HEK293 (cell line): ENCODE data around the gene SPATA31E1.

Experiments used
- CTCF ChIA-PET: fragments of 350-600 bp; formaldehyde crosslinking; extraction: SDS; loops from one replicate; lab custom pipeline; 2021; ENCODE audit warnings: antibody characterized with exemption; lab: Yijun Ruan, JAX
- POLR2A ChIA-PET: fragments of 300-600 bp; formaldehyde crosslinking; extraction: SDS; loops from one replicate; lab custom pipeline; 2020; ENCODE audit warnings: antibody characterized with exemption, inconsistent platforms; lab: Yijun Ruan, JAX
- H3K27ac ChIP-seq: fragments of 200-500 bp; sonication (Bioruptor generic); 2 replicates; pipeline ENCODE4 v1.5.1; 2014; ENCODE audit warnings: low read depth, low read length, control low read depth, inconsistent platforms; ENCODE audit errors: extremely low read depth
- H3K36me3 ChIP-seq, 2 experiments: fragments of 200-500 bp in 1 of 2; sonication (Bioruptor generic) in 1 of 2; 1 replicate in 1 of 2; 2 replicates in 1 of 2; pipeline ENCODE4 v1.5.1; 2014 to 2017; ENCODE audit warnings: inconsistent platforms in 2 of 2, low read length in 2 of 2; ENCODE audit not compliant: control insufficient read depth in 2 of 2, insufficient read depth in 1 of 2
- H3K4me1 ChIP-seq: fragments of 200-500 bp; sonication (Bioruptor generic); 2 replicates; pipeline ENCODE4 v1.5.1; 2014; ENCODE audit warnings: mild to moderate bottlenecking, low read length, inconsistent platforms; ENCODE audit not compliant: control insufficient read depth, insufficient read depth
- H3K4me3 ChIP-seq: 2 replicates; pipeline ENCODE4 v1.5.1; 2011; ENCODE audit warnings: low read depth, mild to moderate bottlenecking, control low read depth, low read length, moderate library complexity
- H3K9me3 ChIP-seq: fragments of 200-500 bp; sonication (Bioruptor generic); 2 replicates; pipeline ENCODE4 v1.5.1; 2014; ENCODE audit warnings: low read depth, low read length, inconsistent platforms; ENCODE audit not compliant: control insufficient read depth, insufficient read depth
- GLI2 ChIP-seq: fragments of 450-650 bp; formaldehyde crosslinking; IDR thresholded peaks from 2 replicates; pipeline ENCODE4; 2017; ENCODE audit warnings: missing biosample characterization, missing genetic modification characterization, low read depth, borderline replicate concordance
- GLI4 ChIP-seq: fragments of 450-650 bp; formaldehyde crosslinking; IDR thresholded peaks from 2 replicates; pipeline ENCODE4 v1.5.1; 2016; ENCODE audit warnings: missing biosample characterization, missing genetic modification characterization
- GLIS2 ChIP-seq: fragments of 450-650 bp; formaldehyde crosslinking; IDR thresholded peaks from 2 replicates; pipeline ENCODE4 v1.5.1; 2016; ENCODE audit warnings: missing biosample characterization, missing genetic modification characterization
- OSR2 ChIP-seq: fragments of 450-650 bp; formaldehyde crosslinking; IDR thresholded peaks from 2 replicates; pipeline ENCODE4 v1.5.1; 2016; ENCODE audit warnings: missing biosample characterization, missing genetic modification characterization
- SP2 ChIP-seq: fragments of 450-650 bp; formaldehyde crosslinking; IDR thresholded peaks from 2 replicates; pipeline ENCODE4 v1.5.1; 2016; ENCODE audit warnings: missing biosample characterization, missing genetic modification characterization
- YY1 ChIP-seq: fragments of 450-650 bp; formaldehyde crosslinking; IDR thresholded peaks from 2 replicates; pipeline ENCODE4 v1.5.1; 2018; ENCODE audit warnings: missing biosample characterization, missing genetic modification characterization
- YY2 ChIP-seq: fragments of 450-650 bp; formaldehyde crosslinking; IDR thresholded peaks from 2 replicates; pipeline ENCODE4 v1.5.1; 2016; ENCODE audit warnings: missing biosample characterization, missing genetic modification characterization
- ZBTB21 ChIP-seq: fragments of 450-650 bp; formaldehyde crosslinking; IDR thresholded peaks from 2 replicates; pipeline ENCODE4 v1.5.1; 2017; ENCODE audit warnings: missing biosample characterization, missing genetic modification characterization
- ZFP3 ChIP-seq: fragments of 450-650 bp; formaldehyde crosslinking; IDR thresholded peaks from 2 replicates; pipeline ENCODE4 v1.5.1; 2016; ENCODE audit warnings: low read depth, missing biosample characterization, missing genetic modification characterization
- ZNF16 ChIP-seq: fragments of 450-650 bp; formaldehyde crosslinking; IDR thresholded peaks from 2 replicates; pipeline ENCODE4 v1.5.1; 2016; ENCODE audit warnings: low read depth, missing biosample characterization, missing genetic modification characterization
- ZNF2 ChIP-seq: fragments of 450-650 bp; formaldehyde crosslinking; IDR thresholded peaks from 2 replicates; pipeline ENCODE4 v1.5.1; 2016; ENCODE audit warnings: missing biosample characterization, missing genetic modification characterization
- ZNF214 ChIP-seq: fragments of 450-650 bp; formaldehyde crosslinking; IDR thresholded peaks from 2 replicates; pipeline ENCODE4 v1.5.1; 2017; ENCODE audit warnings: missing biosample characterization, mild to moderate bottlenecking, missing genetic modification characterization, borderline replicate concordance
- ZNF248 ChIP-seq: fragments of 450-650 bp; formaldehyde crosslinking; IDR thresholded peaks from 2 replicates; pipeline ENCODE4 v1.5.1; 2017; ENCODE audit warnings: missing biosample characterization, missing genetic modification characterization
- ZNF292 ChIP-seq: fragments of 450-650 bp; formaldehyde crosslinking; IDR thresholded peaks from 2 replicates; pipeline ENCODE4 v1.5.1; 2016; ENCODE audit warnings: low read depth, missing biosample characterization, missing genetic modification characterization, borderline replicate concordance
- ZNF501 ChIP-seq: fragments of 450-650 bp; formaldehyde crosslinking; IDR thresholded peaks from 2 replicates; pipeline ENCODE4 v1.5.1; 2016; ENCODE audit warnings: missing biosample characterization, missing genetic modification characterization
- ZNF510 ChIP-seq: fragments of 450-650 bp; formaldehyde crosslinking; IDR thresholded peaks from 2 replicates; pipeline ENCODE4 v1.5.1; 2018; ENCODE audit warnings: mild to moderate bottlenecking, missing genetic modification characterization, missing biosample characterization; ENCODE audit not compliant: insufficient replicate concordance
- ZNF514 ChIP-seq: fragments of 450-650 bp; formaldehyde crosslinking; IDR thresholded peaks from 2 replicates; pipeline ENCODE4 v1.5.1; 2016; ENCODE audit warnings: missing biosample characterization, missing genetic modification characterization
- ZNF670 ChIP-seq: fragments of 450-650 bp; formaldehyde crosslinking; IDR thresholded peaks from 2 replicates; pipeline ENCODE4 v1.5.1; 2016; ENCODE audit warnings: missing biosample characterization, missing genetic modification characterization, low read depth
- ZNF747 ChIP-seq: fragments of 450-650 bp; formaldehyde crosslinking; IDR thresholded peaks from 2 replicates; pipeline ENCODE4 v1.5.1; 2016; ENCODE audit warnings: missing biosample characterization, missing genetic modification characterization
- ZSCAN16 ChIP-seq: fragments of 450-650 bp; formaldehyde crosslinking; IDR thresholded peaks from 2 replicates; pipeline ENCODE4 v1.5.1; 2016; ENCODE audit warnings: missing biosample characterization, missing genetic modification characterization
- TF ChIP-seq, protein P1 (sequence below): fragments of 450-650 bp; formaldehyde crosslinking; IDR thresholded peaks from 2 replicates; pipeline ENCODE4 v1.5.1; 2017; ENCODE audit warnings: missing biosample characterization, missing genetic modification characterization
- TF ChIP-seq, protein P2 (sequence below): fragments of 450-650 bp; formaldehyde crosslinking; IDR thresholded peaks from 2 replicates; pipeline ENCODE4 v1.5.1; 2016; ENCODE audit warnings: missing biosample characterization, missing genetic modification characterization
- TF ChIP-seq, protein P3 (sequence below): fragments of 450-650 bp; formaldehyde crosslinking; IDR thresholded peaks from 2 replicates; pipeline ENCODE4 v1.5.1; 2017; ENCODE audit warnings: missing biosample characterization, mild to moderate bottlenecking, missing genetic modification characterization, moderate library complexity
- TF ChIP-seq, protein P4 (sequence below): fragments of 450-650 bp; formaldehyde crosslinking; IDR thresholded peaks from 2 replicates; pipeline ENCODE4 v1.5.1; 2016; ENCODE audit warnings: missing biosample characterization, missing genetic modification characterization
- TF ChIP-seq, protein P5 (sequence below): fragments of 450-650 bp; formaldehyde crosslinking; IDR thresholded peaks from 2 replicates; pipeline ENCODE4 v1.5.1; 2016; ENCODE audit warnings: missing biosample characterization, missing genetic modification characterization
- TF ChIP-seq, protein P6 (sequence below): fragments of 450-650 bp; formaldehyde crosslinking; IDR thresholded peaks from 2 replicates; pipeline ENCODE4; 2016; ENCODE audit warnings: missing biosample characterization, missing genetic modification characterization

SPATA31E1 gene

DNA sequence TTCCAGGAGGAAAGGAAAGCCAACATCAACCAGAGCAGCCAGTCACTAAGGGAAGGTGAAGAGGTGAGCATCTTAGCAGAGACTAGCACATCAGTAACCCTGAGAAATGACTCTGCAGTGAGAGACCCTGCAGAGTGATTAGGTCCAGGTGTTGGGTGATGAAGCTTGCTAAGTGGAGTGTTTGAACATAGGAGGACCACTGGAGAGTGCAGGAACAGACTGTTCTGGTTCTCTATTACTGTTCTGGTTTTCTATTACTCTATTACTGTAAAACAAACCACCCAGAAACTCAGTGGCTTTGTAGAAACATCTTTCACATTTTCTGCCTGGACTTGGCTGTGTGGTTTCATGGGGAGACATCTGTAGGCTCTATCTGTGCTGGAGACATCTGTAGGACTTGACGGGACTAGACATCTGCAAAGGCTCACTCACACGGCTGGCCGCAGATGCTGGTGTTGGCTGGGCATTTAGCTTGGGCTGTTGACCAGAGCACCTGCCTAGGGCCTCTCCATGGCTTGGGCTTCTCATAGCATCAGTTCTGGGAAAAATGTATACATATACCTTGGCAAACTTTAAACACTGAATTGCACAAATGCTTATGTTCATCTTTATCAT, 33.4 kb upstream of the SPATA31E1 start:
- H3K36me3 ChIP-seq, result no peaks in the 10 kb centered on the region
- no peaks in the 10 kb centered on the region for H3K4me1 ChIP-seq
- H3K9me3 ChIP-seq, result no peaks in the 10 kb centered on the region
- ChIA-PET POLR2A (no interaction called here), CTCF (no interaction called here)
- H3K4me3 ChIP-seq, result no peak overlapping the region
- H3K27ac ChIP-seq, result no peak overlapping the region
- TF ChIP-seq, protein P1, sequence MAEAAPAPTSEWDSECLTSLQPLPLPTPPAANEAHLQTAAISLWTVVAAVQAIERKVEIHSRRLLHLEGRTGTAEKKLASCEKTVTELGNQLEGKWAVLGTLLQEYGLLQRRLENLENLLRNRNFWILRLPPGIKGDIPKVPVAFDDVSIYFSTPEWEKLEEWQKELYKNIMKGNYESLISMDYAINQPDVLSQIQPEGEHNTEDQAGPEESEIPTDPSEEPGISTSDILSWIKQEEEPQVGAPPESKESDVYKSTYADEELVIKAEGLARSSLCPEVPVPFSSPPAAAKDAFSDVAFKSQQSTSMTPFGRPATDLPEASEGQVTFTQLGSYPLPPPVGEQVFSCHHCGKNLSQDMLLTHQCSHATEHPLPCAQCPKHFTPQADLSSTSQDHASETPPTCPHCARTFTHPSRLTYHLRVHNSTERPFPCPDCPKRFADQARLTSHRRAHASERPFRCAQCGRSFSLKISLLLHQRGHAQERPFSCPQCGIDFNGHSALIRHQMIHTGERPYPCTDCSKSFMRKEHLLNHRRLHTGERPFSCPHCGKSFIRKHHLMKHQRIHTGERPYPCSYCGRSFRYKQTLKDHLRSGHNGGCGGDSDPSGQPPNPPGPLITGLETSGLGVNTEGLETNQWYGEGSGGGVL (tag by site-specific recombination), result no peak
- no peak for TF ChIP-seq ZNF214 (tag by site-specific recombination)
- TF ChIP-seq ZSCAN16 (tag by site-specific recombination), result no peak
- no peak for TF ChIP-seq ZNF514
- TF ChIP-seq GLI2 (tag by site-specific recombination), result no peak
- TF ChIP-seq, protein P2, sequence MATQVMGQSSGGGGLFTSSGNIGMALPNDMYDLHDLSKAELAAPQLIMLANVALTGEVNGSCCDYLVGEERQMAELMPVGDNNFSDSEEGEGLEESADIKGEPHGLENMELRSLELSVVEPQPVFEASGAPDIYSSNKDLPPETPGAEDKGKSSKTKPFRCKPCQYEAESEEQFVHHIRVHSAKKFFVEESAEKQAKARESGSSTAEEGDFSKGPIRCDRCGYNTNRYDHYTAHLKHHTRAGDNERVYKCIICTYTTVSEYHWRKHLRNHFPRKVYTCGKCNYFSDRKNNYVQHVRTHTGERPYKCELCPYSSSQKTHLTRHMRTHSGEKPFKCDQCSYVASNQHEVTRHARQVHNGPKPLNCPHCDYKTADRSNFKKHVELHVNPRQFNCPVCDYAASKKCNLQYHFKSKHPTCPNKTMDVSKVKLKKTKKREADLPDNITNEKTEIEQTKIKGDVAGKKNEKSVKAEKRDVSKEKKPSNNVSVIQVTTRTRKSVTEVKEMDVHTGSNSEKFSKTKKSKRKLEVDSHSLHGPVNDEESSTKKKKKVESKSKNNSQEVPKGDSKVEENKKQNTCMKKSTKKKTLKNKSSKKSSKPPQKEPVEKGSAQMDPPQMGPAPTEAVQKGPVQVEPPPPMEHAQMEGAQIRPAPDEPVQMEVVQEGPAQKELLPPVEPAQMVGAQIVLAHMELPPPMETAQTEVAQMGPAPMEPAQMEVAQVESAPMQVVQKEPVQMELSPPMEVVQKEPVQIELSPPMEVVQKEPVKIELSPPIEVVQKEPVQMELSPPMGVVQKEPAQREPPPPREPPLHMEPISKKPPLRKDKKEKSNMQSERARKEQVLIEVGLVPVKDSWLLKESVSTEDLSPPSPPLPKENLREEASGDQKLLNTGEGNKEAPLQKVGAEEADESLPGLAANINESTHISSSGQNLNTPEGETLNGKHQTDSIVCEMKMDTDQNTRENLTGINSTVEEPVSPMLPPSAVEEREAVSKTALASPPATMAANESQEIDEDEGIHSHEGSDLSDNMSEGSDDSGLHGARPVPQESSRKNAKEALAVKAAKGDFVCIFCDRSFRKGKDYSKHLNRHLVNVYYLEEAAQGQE (tag by site-specific recombination), result no peak
- TF ChIP-seq, protein P3, sequence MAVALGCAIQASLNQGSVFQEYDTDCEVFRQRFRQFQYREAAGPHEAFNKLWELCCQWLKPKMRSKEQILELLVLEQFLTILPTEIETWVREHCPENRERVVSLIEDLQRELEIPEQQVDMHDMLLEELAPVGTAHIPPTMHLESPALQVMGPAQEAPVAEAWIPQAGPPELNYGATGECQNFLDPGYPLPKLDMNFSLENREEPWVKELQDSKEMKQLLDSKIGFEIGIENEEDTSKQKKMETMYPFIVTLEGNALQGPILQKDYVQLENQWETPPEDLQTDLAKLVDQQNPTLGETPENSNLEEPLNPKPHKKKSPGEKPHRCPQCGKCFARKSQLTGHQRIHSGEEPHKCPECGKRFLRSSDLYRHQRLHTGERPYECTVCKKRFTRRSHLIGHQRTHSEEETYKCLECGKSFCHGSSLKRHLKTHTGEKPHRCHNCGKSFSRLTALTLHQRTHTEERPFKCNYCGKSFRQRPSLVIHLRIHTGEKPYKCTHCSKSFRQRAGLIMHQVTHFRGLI (tag by site-specific recombination), result no peak
- TF ChIP-seq, protein P4, sequence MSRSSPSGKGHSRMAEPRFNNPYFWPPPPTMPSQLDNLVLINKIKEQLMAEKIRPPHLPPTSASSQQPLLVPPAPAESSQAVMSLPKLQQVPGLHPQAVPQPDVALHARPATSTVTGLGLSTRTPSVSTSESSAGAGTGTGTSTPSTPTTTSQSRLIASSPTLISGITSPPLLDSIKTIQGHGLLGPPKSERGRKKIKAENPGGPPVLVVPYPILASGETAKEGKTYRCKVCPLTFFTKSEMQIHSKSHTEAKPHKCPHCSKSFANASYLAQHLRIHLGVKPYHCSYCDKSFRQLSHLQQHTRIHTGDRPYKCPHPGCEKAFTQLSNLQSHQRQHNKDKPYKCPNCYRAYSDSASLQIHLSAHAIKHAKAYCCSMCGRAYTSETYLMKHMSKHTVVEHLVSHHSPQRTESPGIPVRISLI (tag by site-specific recombination), result no peak
- TF ChIP-seq SP2 (tag by site-specific recombination), result no peak
- TF ChIP-seq ZNF292, result no peak
- no peak for TF ChIP-seq ZNF670 (tag by site-specific recombination)
- TF ChIP-seq GLIS2 (tag by site-specific recombination), result no peak
- no peak for TF ChIP-seq ZNF501 (tag by site-specific recombination)
- no peak for TF ChIP-seq ZNF16 (tag by site-specific recombination)
- TF ChIP-seq YY2 (tag by site-specific recombination), result no peak
- TF ChIP-seq OSR2 (tag by site-specific recombination), result no peak
- TF ChIP-seq GLI4, result no peak
- TF ChIP-seq YY1 (tag by site-specific recombination), result no peak

DNA sequence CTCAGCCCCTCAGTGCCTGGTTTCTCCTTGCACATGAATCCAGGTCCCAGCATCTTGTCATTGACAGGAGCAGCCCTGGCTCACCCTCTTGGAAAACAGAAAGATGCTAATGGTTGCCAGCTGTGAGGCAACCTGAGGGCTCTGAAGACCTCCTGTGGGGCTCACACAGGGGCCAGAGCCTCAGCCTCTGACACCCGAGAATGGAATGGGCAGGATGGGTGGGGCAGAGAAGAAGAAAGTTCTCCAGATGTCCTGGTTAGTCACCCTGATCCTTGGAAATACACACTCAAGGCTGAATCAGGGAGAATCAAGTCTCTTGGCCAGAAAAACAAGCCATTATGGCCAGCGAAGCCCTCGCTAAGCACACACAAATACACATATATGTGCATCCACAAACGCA, 32.3 kb upstream of the SPATA31E1 start:
- no peaks in the 10 kb centered on the region for H3K4me1 ChIP-seq
- CTCF ChIA-PET, result no interaction called here
- TF ChIP-seq, protein P5, sequence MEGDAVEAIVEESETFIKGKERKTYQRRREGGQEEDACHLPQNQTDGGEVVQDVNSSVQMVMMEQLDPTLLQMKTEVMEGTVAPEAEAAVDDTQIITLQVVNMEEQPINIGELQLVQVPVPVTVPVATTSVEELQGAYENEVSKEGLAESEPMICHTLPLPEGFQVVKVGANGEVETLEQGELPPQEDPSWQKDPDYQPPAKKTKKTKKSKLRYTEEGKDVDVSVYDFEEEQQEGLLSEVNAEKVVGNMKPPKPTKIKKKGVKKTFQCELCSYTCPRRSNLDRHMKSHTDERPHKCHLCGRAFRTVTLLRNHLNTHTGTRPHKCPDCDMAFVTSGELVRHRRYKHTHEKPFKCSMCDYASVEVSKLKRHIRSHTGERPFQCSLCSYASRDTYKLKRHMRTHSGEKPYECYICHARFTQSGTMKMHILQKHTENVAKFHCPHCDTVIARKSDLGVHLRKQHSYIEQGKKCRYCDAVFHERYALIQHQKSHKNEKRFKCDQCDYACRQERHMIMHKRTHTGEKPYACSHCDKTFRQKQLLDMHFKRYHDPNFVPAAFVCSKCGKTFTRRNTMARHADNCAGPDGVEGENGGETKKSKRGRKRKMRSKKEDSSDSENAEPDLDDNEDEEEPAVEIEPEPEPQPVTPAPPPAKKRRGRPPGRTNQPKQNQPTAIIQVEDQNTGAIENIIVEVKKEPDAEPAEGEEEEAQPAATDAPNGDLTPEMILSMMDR, result no peak
- TF ChIP-seq ZFP3 (tag by site-specific recombination), result no peak
- TF ChIP-seq ZNF747 (tag by site-specific recombination), result no peak
- no peak for TF ChIP-seq ZBTB21 (tag by site-specific recombination)
- TF ChIP-seq ZNF510 (tag by site-specific recombination), result no peak
- TF ChIP-seq ZNF2 (tag by site-specific recombination), result no peak
- TF ChIP-seq, protein P6, sequence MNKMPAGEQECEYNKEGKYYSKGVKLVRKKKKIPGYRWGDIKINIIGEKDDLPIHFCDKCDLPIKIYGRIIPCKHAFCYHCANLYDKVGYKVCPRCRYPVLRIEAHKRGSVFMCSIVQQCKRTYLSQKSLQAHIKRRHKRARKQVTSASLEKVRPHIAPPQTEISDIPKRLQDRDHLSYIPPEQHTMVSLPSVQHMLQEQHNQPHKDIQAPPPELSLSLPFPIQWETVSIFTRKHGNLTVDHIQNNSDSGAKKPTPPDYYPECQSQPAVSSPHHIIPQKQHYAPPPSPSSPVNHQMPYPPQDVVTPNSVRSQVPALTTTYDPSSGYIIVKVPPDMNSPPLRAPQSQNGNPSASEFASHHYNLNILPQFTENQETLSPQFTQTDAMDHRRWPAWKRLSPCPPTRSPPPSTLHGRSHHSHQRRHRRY (tag by site-specific recombination), result no peak
- TF ChIP-seq ZNF248 (tag by site-specific recombination), result no peak

More for the DNA sequence above, 32.3 kb upstream of the SPATA31E1 start:
- H3K4me3 ChIP-seq, result no peak overlapping the region
- H3K27ac ChIP-seq, result no peak overlapping the region
- H3K9me3 ChIP-seq, result no peaks in the 10 kb centered on the region
- POLR2A ChIA-PET, result no interaction called here
- H3K36me3 ChIP-seq, result no peaks in the 10 kb centered on the region
